ENCODE measurements around the gene CD52. TPM values are rescaled to one million over a fixed set of nuclear protein-coding genes. Genes with fewer than 3 reads are reported as not detected.

The CD52 gene
- polyA plus RNA-seq, 1 experiment, result not detected

DNA sequence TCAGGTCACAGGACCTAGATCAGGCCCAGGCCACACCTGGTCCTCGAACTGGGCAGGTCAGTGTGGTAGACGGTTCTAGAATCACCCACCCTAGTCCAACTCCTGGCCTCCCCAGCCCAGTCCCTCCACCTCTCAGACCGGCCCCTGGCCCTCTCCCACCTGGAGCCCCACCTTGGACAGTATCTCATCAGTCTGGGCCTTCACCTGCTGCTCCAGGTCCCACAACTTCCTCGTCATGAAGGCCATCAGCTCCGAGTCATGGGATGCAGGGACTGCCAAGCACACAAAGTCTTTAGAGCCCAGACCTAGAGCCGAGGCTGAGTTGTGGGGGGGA lies 20.0 kb upstream of the CD52 start:
- CTCF ChIA-PET, result no interaction called here
- H3K27ac ChIP-seq (ENCODE audit: low read depth, low read length), result no peak overlapping the region
- no peaks in the 10 kb centered on the region for H3K9me3 ChIP-seq (ENCODE audit: control insufficient read depth, insufficient read depth, low read length)
- H3K27me3 ChIP-seq (ENCODE audit: control insufficient read depth, insufficient read depth, low read length), result no peaks in the 10 kb centered on the region
- DNase-seq (ENCODE audit: low read depth, low spot score), result no peak
- POLR2A ChIA-PET, result interaction anchor here (1.1 kb wide), 1 partner anchor 22 kb away, joined by 3 read pairs; no protein-coding TSS in a partner anchor
- no peak for TF ChIP-seq CTCF (IDR thresholded peaks at IDR 0.05; ENCODE audit: low read depth, low read length)
- no peak overlapping the region for H3K4me3 ChIP-seq (ENCODE audit: low read depth, low read length)

- ChIA-PET POLR2A (interaction anchor here (1.2 kb wide), 1 partner anchor 15 kb away, joined by 4 read pairs; no protein-coding TSS in a partner anchor), CTCF (interaction anchor here (2.2 kb wide), 1 partner anchor 20 kb away, joined by 8 read pairs; no protein-coding TSS in a partner anchor)
These were observed 17.0 kb upstream of the CD52 start for GRCh38 chr1:26300578-26301275.

GRCh38 chr1:26302733-26303405 lies 14.9 kb upstream of the CD52 start:
- no peaks in the 10 kb centered on the region for H3K27me3 ChIP-seq (ENCODE audit: control insufficient read depth, insufficient read depth, low read length)
- TF ChIP-seq CTCF (IDR thresholded peaks at IDR 0.05; ENCODE audit: low read depth, low read length), result no peak
- peaks cover 4% of the 10 kb centered on the region; the same call in 1 of the 2 replicates for H3K9me3 ChIP-seq (ENCODE audit: control insufficient read depth, insufficient read depth, low read length)
- POLR2A ChIA-PET, result no interaction called here
- CTCF ChIA-PET, result interaction anchor here (1.2 kb wide), 2 partner anchors 19 to 115 kb away, joined by 3 read pairs; no protein-coding TSS in a partner anchor
- H3K4me3 ChIP-seq (ENCODE audit: low read depth, low read length), result no peak overlapping the region
- peak; percentile 32 for DNase-seq (ENCODE audit: low read depth, low spot score)
- H3K27ac ChIP-seq (ENCODE audit: low read depth, low read length), result peak overlapping the region; percentile 61

More at GRCh38 chr1:26300578-26301275, 17.0 kb upstream of the CD52 start:
- Histone ChIP-seq H3K27ac (ENCODE audit: low read depth, low read length) (no peak overlapping the region), H3K4me3 (ENCODE audit: low read depth, low read length) (no peak overlapping the region), H3K27me3 (ENCODE audit: control insufficient read depth, insufficient read depth, low read length) (no peaks in the 10 kb centered on the region), H3K9me3 (ENCODE audit: control insufficient read depth, insufficient read depth, low read length) (no peaks in the 10 kb centered on the region)
- no peak for TF ChIP-seq CTCF (IDR thresholded peaks at IDR 0.05; ENCODE audit: low read depth, low read length)
- no peak for DNase-seq (ENCODE audit: low read depth, low spot score)

DNA sequence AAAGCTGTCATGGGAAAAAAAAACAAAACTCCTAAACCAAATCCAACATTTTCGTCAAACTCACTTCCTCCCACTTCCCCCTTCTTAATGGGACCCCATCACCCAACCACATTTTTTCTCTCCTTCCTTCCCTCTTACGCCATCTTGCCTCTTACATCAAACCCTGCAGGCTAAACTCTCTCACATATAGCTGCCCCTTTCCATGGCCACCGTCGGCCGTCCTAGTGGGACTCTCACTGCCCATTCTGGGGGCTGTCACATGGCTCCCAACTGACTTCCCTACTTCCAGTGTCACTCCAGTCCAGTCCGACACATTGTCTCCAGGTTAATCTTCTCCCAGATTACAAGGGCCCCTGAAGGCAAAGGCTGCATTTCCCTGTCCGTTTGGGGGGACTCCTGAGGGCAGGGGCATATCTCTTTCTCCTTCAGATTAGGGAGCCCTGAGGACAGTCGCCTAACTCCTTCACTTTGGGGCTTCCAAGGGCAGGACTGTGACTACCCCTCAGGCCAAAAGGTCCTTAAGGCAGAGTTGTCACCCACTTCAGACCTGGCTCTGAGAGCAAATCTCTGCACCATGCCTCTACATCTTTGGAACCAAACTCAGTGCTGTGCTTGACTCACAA lies 12.0 kb upstream of the CD52 start:
- peak overlapping the region; percentile 93 for H3K4me3 ChIP-seq (ENCODE audit: low read depth, low read length)
- H3K9me3 ChIP-seq (ENCODE audit: control insufficient read depth, insufficient read depth, low read length), result peaks cover 4% of the 10 kb centered on the region; the same call in 1 of the 2 replicates
- no peak for DNase-seq (ENCODE audit: low read depth, low spot score)
- H3K27ac ChIP-seq (ENCODE audit: low read depth, low read length), result peak overlapping the region; percentile 31
- POLR2A ChIA-PET, result no interaction called here
- H3K27me3 ChIP-seq (ENCODE audit: control insufficient read depth, insufficient read depth, low read length), result no peaks in the 10 kb centered on the region
- no peak for TF ChIP-seq CTCF (IDR thresholded peaks at IDR 0.05; ENCODE audit: low read depth, low read length)
- CTCF ChIA-PET, result interaction anchor here (1.0 to 2.6 kb wide), 5 partner anchors 16 to 112 kb away, joined by 3 to 15 read pairs (median 3); no protein-coding TSS in a partner anchor

All from AG04450 (cell line).